K562 (cell line): ENCODE data around the gene TIA1. TPM values are rescaled to one million over a fixed set of nuclear protein-coding genes. Genes with fewer than 3 reads are reported as not detected.
A peak's percentile ranks its signal among the peaks of the same experiment; 100 is the strongest.

ENCODE experiments used
- CSDE1 ChIP-seq, 2 experiments: fragments of 450-650 bp; IDR thresholded peaks; 2 replicates each; pipeline ENCODE4 v1.6.1; 2016; ENCODE audit warnings: mild to moderate bottlenecking in 1 of 2
- EWSR1 ChIP-seq: fragments of 450-650 bp; IDR thresholded peaks from 2 replicates; pipeline ENCODE4 v1.6.1; 2018; ENCODE audit warnings: borderline replicate concordance, mild to moderate bottlenecking, low read depth, moderate library complexity; ENCODE audit not compliant: partially characterized antibody
- HDAC8 ChIP-seq: fragments of 450-650 bp; IDR thresholded peaks from 2 replicates; pipeline ENCODE4 v1.6.1; 2016; ENCODE audit warnings: mild to moderate bottlenecking, missing genetic modification characterization, moderate library complexity, missing compliant biosample characterization
- JUND ChIP-seq, 2 experiments: IDR thresholded peaks; 2 replicates in 1 of 2; 3 replicates in 1 of 2; pipeline ENCODE4 v1.6.1; 2011; ENCODE audit warnings: borderline replicate concordance in 2 of 2, low read depth in 2 of 2, low read length in 2 of 2, improper control_type of control experiment in 1 of 2, missing biosample characterization in 1 of 2, missing genetic modification characterization in 1 of 2, missing genetic modification reagents in 1 of 2
- NCOR1 ChIP-seq: fragments of 450-650 bp; IDR thresholded peaks from 2 replicates; pipeline ENCODE4 v1.6.1; 2016; ENCODE audit warnings: mild to moderate bottlenecking, moderate library complexity
- POLR2G ChIP-seq: fragments of 200-400 bp; formaldehyde crosslinking; IDR thresholded peaks from 2 replicates; pipeline ENCODE4 v1.6.1; 2017; ENCODE audit warnings: low read depth, mild to moderate bottlenecking, antibody characterized with exemption, low read length, moderate library complexity
- SAP30 ChIP-seq: fragments of 200-600 bp; sonication (generic); IDR thresholded peaks from 2 replicates; pipeline ENCODE4 v1.6.1; 2012; ENCODE audit warnings: borderline replicate concordance, low read depth, mild to moderate bottlenecking, moderate library complexity, low read length, control low read depth, inconsistent platforms; ENCODE audit not compliant: insufficient read depth, poor library complexity, severe bottlenecking
- TBL1XR1 ChIP-seq, 2 experiments: IDR thresholded peaks; 2 replicates each; pipeline ENCODE4 v1.6.1; 2012; ENCODE audit warnings: improper control_type of control experiment in 2 of 2, low read length in 2 of 2, mild to moderate bottlenecking in 1 of 2
- WHSC1 ChIP-seq: IDR thresholded peaks from one replicate; pipeline ENCODE4 v1.6.1; 2012; ENCODE audit warnings: low read length, control low read depth, inconsistent platforms
- YY1 ChIP-seq, 3 experiments: IDR thresholded peaks; 2 replicates each; pipeline ENCODE4 v1.6.1; 2011; ENCODE audit warnings: low read length in 2 of 3, mild to moderate bottlenecking in 2 of 3, moderate library complexity in 2 of 3, borderline replicate concordance in 1 of 3, control low read depth in 1 of 3, low read depth in 1 of 3; ENCODE audit not compliant: insufficient read depth in 3 of 3, insufficient replicate concordance in 2 of 3, control insufficient read depth in 1 of 3, insufficient read length in 1 of 3; ENCODE audit errors: extremely low read depth in 1 of 3
- ZNF12 ChIP-seq: sonication (generic); formaldehyde crosslinking; IDR thresholded peaks from 2 replicates; pipeline ENCODE4 v1.4.0; 2020; ENCODE audit warnings: mild to moderate bottlenecking, missing genetic modification reagents
- polyA plus RNA-seq, 8 experiments: library from polyadenylated mRNA; depleted of rRNA in 4 of 8; stranded (reverse) in 5 of 8; unstranded in 3 of 8; fragments of >200 nt; fragmentation: Nextera tagmentation in 2 of 8; fragmentation: Illumina TruSeq in 1 of 8; extraction: Ambion mirVana in 2 of 8; extraction: Trizol in 1 of 8; gene quantifications; 2 replicates each; pipeline versions ENCODE4 v1.2.1 to v1.2.3, GENCODE V29; 2011 to 2014; ENCODE audit warnings: inconsistent platforms in 1 of 8, missing spikeins in 1 of 8
- total RNA-seq, 7 experiments: library from RNA; depleted of rRNA in 6 of 7; stranded (reverse); fragments of >200 nt in 6 of 7; fragmentation: Illumina TruSeq in 2 of 7; extraction: Trizol in 2 of 7; gene quantifications; 2 replicates each; pipeline versions ENCODE4 v1.2.1 to v1.2.3, GENCODE V29; 2011 to 2021; ENCODE audit warnings: low replicate concordance in 1 of 7
- TF ChIP-seq, protein P1 (sequence below): fragments of 150-350 bp; IDR thresholded peaks from 2 replicates; pipeline ENCODE4 v1.6.1; 2014; ENCODE audit warnings: low read depth, mild to moderate bottlenecking, low read length, borderline replicate concordance
- TF ChIP-seq, protein P2 (sequence below), 3 experiments: fragments of 200-800 bp in 1 of 3; sonication (Bioruptor generic) in 1 of 3; sonication (generic) in 1 of 3; formaldehyde crosslinking in 1 of 3; IDR thresholded peaks; 2 replicates each; pipeline versions ENCODE4 v1.6.1 to v1.8.0; 2016 to 2022; ENCODE audit warnings: mild to moderate bottlenecking in 2 of 3, missing compliant biosample characterization in 2 of 3, missing genetic modification characterization in 2 of 3, missing genetic modification reagents in 1 of 3
- TF ChIP-seq, protein P3 (sequence below): fragments of 450-650 bp; formaldehyde crosslinking; IDR thresholded peaks from 2 replicates; pipeline ENCODE4 v1.4.0; 2020; ENCODE audit warnings: mild to moderate bottlenecking, mixed read lengths
- TF ChIP-seq, protein P4 (sequence below): fragments of 450-650 bp; formaldehyde crosslinking; IDR thresholded peaks from 2 replicates; pipeline ENCODE4 v1.4.0; 2020; ENCODE audit warnings: mild to moderate bottlenecking, moderate library complexity

The TIA1 gene
- total and polyA plus RNA-seq, 9 of the 15 experiments (the other 6 are each of a cell fraction or from before 2014, with no cell fraction given): 25.3 to 129 (median 79.6) TPM

DNA sequence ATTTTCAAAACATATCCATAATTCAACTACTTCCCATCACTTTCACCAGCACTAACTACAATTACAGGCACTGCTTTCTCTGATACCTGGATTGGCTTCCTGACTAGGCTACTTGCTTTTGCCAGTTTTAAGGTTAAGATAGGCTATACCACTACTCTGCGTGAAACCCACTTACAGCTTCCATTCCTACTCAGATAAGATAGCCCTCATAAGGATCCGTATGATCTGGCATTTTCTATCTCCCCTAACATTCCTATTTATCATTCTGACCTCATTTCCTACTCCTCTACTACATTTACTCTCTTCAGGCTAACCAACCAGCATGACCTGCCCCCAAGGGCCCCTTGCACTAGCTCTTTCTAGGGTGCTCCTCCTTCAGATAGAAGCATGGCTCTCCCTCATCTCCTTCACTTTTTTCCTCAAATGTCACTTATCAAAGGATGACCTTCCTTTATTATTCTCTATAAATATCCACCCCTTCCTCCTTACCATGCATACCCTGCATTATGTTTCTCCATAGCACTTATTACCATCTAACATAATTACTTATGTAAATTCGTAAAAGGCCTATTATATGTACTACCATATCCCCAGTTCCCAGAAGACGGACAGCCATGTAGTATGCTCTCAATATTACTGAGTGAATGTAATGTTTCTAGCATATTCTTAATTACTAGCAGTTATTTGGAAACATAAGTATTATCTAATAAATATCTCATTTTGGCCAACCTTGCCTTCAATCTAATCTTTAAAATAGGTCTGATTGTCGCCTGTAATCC lies 4.4 kb downstream of the TIA1 start (continued):
- TF ChIP-seq, protein P1, sequence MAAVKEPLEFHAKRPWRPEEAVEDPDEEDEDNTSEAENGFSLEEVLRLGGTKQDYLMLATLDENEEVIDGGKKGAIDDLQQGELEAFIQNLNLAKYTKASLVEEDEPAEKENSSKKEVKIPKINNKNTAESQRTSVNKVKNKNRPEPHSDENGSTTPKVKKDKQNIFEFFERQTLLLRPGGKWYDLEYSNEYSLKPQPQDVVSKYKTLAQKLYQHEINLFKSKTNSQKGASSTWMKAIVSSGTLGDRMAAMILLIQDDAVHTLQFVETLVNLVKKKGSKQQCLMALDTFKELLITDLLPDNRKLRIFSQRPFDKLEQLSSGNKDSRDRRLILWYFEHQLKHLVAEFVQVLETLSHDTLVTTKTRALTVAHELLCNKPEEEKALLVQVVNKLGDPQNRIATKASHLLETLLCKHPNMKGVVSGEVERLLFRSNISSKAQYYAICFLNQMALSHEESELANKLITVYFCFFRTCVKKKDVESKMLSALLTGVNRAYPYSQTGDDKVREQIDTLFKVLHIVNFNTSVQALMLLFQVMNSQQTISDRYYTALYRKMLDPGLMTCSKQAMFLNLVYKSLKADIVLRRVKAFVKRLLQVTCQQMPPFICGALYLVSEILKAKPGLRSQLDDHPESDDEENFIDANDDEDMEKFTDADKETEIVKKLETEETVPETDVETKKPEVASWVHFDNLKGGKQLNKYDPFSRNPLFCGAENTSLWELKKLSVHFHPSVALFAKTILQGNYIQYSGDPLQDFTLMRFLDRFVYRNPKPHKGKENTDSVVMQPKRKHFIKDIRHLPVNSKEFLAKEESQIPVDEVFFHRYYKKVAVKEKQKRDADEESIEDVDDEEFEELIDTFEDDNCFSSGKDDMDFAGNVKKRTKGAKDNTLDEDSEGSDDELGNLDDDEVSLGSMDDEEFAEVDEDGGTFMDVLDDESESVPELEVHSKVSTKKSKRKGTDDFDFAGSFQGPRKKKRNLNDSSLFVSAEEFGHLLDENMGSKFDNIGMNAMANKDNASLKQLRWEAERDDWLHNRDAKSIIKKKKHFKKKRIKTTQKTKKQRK: no peak
- TF ChIP-seq CSDE1 (IDR thresholded peaks at IDR 0.05) (0 out of 4 replicates have a peak, but pooled peaks of 1 of the 2 experiments have one; percentile 52), TBL1XR1 (IDR thresholded peaks at IDR 0.05; ENCODE audit: low read length in 2 of 2) (0 out of 4 replicates have a peak, but pooled peaks of 1 of the 2 experiments have one; percentile 24), HDAC8 (tag) (no peak), JUND (IDR thresholded peaks at IDR 0.05; ENCODE audit: borderline replicate concordance, low read depth, low read length) (no peak; the same call in 1 of the 2 replicates), JUND (tag; IDR thresholded peaks at IDR 0.05; ENCODE audit: borderline replicate concordance, low read depth, low read length) (peak; percentile 42; the same call in 1 of the 3 replicates), EWSR1 (no peak), SAP30 (no peak), NCOR1 (peak; percentile 31; the same call in 1 of the 2 replicates), ZNF12 (CRISPR knock-in tag) (no peak), YY1 (IDR thresholded peaks at IDR 0.05; ENCODE audit: borderline replicate concordance in 1 of 3, control insufficient read depth in 1 of 3, extremely low read depth in 1 of 3, insufficient read depth in 3 of 3, insufficient read length in 1 of 3, insufficient replicate concordance in 2 of 3, low read depth in 1 of 3, low read length in 2 of 3) (no peak), WHSC1 (no peak), POLR2G (no peak)
- TF ChIP-seq, protein P2, sequence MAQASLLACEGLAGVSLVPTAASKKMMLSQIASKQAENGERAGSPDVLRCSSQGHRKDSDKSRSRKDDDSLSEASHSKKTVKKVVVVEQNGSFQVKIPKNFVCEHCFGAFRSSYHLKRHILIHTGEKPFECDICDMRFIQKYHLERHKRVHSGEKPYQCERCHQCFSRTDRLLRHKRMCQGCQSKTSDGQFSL (CRISPR knock-in tag; IDR thresholded peaks at IDR 0.05): no peak
- TF ChIP-seq, protein P2 (tag; IDR thresholded peaks at IDR 0.05): no peak
- TF ChIP-seq, protein P3, sequence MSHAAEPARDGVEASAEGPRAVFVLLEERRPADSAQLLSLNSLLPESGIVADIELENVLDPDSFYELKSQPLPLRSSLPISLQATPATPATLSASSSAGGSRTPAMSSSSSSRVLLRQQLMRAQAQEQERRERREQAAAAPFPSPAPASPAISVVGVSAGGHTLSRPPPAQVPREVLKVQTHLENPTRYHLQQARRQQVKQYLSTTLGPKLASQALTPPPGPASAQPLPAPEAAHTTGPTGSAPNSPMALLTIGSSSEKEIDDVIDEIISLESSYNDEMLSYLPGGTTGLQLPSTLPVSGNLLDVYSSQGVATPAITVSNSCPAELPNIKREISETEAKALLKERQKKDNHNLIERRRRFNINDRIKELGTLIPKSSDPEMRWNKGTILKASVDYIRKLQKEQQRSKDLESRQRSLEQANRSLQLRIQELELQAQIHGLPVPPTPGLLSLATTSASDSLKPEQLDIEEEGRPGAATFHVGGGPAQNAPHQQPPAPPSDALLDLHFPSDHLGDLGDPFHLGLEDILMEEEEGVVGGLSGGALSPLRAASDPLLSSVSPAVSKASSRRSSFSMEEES (CRISPR knock-in tag): no peak
- TF ChIP-seq, protein P4, sequence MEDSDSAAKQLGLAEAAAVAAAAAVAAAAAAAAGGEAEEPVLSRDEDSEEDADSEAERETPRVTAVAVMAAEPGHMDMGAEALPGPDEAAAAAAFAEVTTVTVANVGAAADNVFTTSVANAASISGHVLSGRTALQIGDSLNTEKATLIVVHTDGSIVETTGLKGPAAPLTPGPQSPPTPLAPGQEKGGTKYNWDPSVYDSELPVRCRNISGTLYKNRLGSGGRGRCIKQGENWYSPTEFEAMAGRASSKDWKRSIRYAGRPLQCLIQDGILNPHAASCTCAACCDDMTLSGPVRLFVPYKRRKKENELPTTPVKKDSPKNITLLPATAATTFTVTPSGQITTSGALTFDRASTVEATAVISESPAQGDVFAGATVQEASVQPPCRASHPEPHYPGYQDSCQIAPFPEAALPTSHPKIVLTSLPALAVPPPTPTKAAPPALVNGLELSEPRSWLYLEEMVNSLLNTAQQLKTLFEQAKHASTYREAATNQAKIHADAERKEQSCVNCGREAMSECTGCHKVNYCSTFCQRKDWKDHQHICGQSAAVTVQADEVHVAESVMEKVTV (CRISPR knock-in tag): no peak
